ENCODE measurements around the gene ZBTB47. TPM values are rescaled to one million over a fixed set of nuclear protein-coding genes. Genes with fewer than 3 reads are reported as not detected.

Gene ZBTB47
- total RNA-seq, 1 donor from 2014 or later: 4.4 TPM

DNA sequence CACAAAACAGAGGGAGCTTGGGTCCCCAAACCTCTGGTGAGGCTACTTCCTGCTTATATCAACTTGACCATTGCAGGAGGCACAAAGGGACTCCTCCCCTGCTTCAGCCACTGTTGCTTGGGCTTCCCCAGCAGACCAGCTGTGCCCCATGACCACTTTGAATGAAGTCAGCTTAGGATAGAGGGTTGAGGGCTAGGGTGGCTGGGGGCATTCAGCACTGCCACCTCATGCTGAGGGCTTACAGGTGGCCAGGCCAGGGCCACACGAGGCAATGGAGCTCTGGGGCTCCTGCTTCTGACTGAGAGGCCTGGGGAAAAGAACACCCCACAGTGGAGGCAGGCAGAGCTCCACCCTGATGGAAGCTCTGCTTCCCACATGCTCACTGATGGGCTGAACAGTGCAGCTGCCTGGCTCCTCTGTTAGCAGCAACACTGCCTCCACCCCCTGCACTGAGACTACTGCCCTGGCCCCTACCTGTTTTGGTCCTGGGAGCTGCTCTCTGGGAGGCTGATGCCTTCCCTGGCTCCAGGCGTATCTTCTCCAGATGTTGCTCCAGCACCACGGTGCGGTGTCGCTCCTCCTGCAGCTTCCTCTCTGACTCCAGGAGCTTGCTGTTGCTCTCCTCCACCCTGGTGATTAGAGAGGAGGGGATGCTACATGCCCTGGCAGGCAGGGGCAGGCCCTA, 59.3 kb downstream of the ZBTB47 start:
- no peak overlapping the region for H3K4me3 ChIP-seq
- no peak for DNase-seq (ENCODE audit: low spot score)
- Mint-ChIP-seq H3K27me3 (ENCODE audit: insufficient read depth, low read depth) (peaks cover 5% of the 10 kb centered on the region), H3K36me3 (no peaks in the 10 kb centered on the region), H3K4me1 (no peaks in the 10 kb centered on the region), H3K27ac (no peak overlapping the region), H3K9me3 (no peaks in the 10 kb centered on the region), H3K4me3 (no peak overlapping the region)
- H2AFZ ChIP-seq (replicated peaks): no peak overlapping the region
- H4K20me1 ChIP-seq (ENCODE audit: low read depth): no peaks in the 10 kb centered on the region
- no peaks in the 10 kb centered on the region for H3K79me2 ChIP-seq (ENCODE audit: low read depth)
- H3K9me3 ChIP-seq (ENCODE audit: low read depth): no peaks in the 10 kb centered on the region
- H3K27me3 ChIP-seq: no peaks in the 10 kb centered on the region
- no peak for TF ChIP-seq EZH2phosphoT487 (IDR thresholded peaks at IDR 0.05)
- TF ChIP-seq, protein P1, sequence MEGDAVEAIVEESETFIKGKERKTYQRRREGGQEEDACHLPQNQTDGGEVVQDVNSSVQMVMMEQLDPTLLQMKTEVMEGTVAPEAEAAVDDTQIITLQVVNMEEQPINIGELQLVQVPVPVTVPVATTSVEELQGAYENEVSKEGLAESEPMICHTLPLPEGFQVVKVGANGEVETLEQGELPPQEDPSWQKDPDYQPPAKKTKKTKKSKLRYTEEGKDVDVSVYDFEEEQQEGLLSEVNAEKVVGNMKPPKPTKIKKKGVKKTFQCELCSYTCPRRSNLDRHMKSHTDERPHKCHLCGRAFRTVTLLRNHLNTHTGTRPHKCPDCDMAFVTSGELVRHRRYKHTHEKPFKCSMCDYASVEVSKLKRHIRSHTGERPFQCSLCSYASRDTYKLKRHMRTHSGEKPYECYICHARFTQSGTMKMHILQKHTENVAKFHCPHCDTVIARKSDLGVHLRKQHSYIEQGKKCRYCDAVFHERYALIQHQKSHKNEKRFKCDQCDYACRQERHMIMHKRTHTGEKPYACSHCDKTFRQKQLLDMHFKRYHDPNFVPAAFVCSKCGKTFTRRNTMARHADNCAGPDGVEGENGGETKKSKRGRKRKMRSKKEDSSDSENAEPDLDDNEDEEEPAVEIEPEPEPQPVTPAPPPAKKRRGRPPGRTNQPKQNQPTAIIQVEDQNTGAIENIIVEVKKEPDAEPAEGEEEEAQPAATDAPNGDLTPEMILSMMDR (IDR thresholded peaks at IDR 0.05): no peak
- TF ChIP-seq EZH2 (IDR thresholded peaks at IDR 0.05): no peak
- no peak overlapping the region for H3K4me2 ChIP-seq
- no peaks in the 10 kb centered on the region for H3K36me3 ChIP-seq
- no peak overlapping the region for H3K27ac ChIP-seq
- H3K9ac ChIP-seq: no peak overlapping the region
- H3F3A ChIP-seq (ENCODE audit: low read depth): no peaks in the 10 kb centered on the region
- no peaks in the 10 kb centered on the region for H3K4me1 ChIP-seq

DNA sequence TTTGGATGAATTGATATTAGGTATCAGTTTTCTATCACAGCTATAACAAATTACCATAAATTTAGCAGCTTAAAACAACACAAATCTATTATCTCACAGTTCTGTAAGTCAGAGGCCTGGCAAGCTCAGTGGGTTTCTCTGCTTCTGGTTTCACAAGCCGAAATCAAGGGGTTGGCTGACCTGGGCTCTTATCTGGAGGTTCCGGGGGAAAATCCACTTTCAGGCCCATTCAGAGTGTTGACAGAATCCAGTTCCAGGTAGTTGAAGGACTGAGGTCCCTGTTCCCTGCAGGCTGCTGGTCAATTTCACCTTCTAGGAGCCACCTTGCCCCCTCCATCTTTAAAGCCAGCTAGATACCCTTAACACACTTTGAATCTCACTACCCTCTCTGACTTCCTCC, 60.2 kb downstream of the ZBTB47 start:
- Histone ChIP-seq H3K4me3 (no peak overlapping the region), H3K9me3 (ENCODE audit: low read depth) (no peaks in the 10 kb centered on the region), H3K4me2 (no peak overlapping the region), H3K4me1 (no peaks in the 10 kb centered on the region), H3K27me3 (no peaks in the 10 kb centered on the region), H3K79me2 (ENCODE audit: low read depth) (no peaks in the 10 kb centered on the region), H3K9ac (no peak overlapping the region), H2AFZ (replicated peaks) (no peak overlapping the region), H3K36me3 (no peaks in the 10 kb centered on the region), H3F3A (ENCODE audit: low read depth) (no peaks in the 10 kb centered on the region), H4K20me1 (ENCODE audit: low read depth) (no peaks in the 10 kb centered on the region), H3K27ac (no peak overlapping the region)
- no peaks in the 10 kb centered on the region for H3K36me3 Mint-ChIP-seq
- TF ChIP-seq EZH2phosphoT487 (IDR thresholded peaks at IDR 0.05) (no peak), EZH2 (IDR thresholded peaks at IDR 0.05) (no peak)
- TF ChIP-seq, protein P1 (IDR thresholded peaks at IDR 0.05): no peak
- no peak overlapping the region for H3K27ac Mint-ChIP-seq
- no peak for DNase-seq (ENCODE audit: low spot score)
- H3K9me3 Mint-ChIP-seq: no peaks in the 10 kb centered on the region
- no peak overlapping the region for H3K4me3 Mint-ChIP-seq
- no peaks in the 10 kb centered on the region for H3K4me1 Mint-ChIP-seq
- peaks cover 2% of the 10 kb centered on the region for H3K27me3 Mint-ChIP-seq (ENCODE audit: insufficient read depth, low read depth)

DNA sequence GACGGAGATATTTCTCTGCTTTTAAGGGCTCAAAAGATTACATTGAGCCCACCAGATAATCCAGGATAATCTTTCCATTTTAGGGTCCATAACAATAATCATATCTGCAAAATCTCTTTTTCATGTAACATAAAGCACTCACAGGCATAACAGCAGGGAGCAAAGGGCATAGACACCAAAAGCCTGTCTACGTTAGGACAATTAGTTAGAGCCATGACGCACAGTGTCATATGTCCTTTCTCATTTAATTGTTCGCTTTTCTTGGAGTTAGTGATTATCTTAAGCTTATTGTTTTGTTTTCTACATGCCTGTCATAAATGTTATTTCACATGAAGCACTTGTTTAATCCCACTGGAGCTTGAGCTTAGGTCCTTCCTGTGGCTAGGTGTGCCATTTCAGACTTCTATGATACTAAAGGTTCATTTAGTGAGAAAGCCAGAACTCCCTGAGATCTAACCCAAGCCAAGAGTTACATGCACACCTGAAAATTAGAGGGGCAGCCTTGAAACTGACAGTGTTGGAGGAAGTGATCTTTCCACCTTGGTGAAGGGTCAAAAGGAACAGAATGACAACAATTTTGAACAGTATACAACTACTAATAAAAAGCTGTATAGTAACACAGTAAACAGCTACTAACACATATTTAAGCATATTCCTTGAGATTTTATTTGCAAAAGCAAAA, 60.8 kb downstream of the ZBTB47 start:
- Histone ChIP-seq H3K79me2 (ENCODE audit: low read depth) (no peaks in the 10 kb centered on the region), H3K4me2 (no peak overlapping the region), H4K20me1 (ENCODE audit: low read depth) (no peaks in the 10 kb centered on the region), H3K27ac (no peak overlapping the region), H2AFZ (replicated peaks) (no peak overlapping the region), H3K4me3 (no peak overlapping the region), H3K9me3 (ENCODE audit: low read depth) (no peaks in the 10 kb centered on the region), H3F3A (ENCODE audit: low read depth) (peaks cover 3% of the 10 kb centered on the region), H3K27me3 (no peaks in the 10 kb centered on the region), H3K36me3 (no peaks in the 10 kb centered on the region), H3K4me1 (no peaks in the 10 kb centered on the region), H3K9ac (no peak overlapping the region)
- no peaks in the 10 kb centered on the region for H3K9me3 Mint-ChIP-seq
- H3K4me1 Mint-ChIP-seq: no peaks in the 10 kb centered on the region
- H3K4me3 Mint-ChIP-seq: no peak overlapping the region
- no peak for DNase-seq (ENCODE audit: low spot score)
- H3K36me3 Mint-ChIP-seq: no peaks in the 10 kb centered on the region
- TF ChIP-seq EZH2 (IDR thresholded peaks at IDR 0.05) (no peak), EZH2phosphoT487 (IDR thresholded peaks at IDR 0.05) (no peak)
- TF ChIP-seq, protein P1 (IDR thresholded peaks at IDR 0.05): no peak
- peaks cover 4% of the 10 kb centered on the region for H3K27me3 Mint-ChIP-seq (ENCODE audit: insufficient read depth, low read depth)
- H3K27ac Mint-ChIP-seq: no peak overlapping the region

Other genes starting within 250 kb of the ZBTB47 start
- gene LYZL4, start 243.1 kb upstream of the ZBTB47 start, total RNA-seq (ENCODE audit: low replicate concordance): not detected in 2 replicates
- 1.4 and 2.9 TPM in 2 replicates for gene VIPR1, start 151.1 kb upstream of the ZBTB47 start, total RNA-seq (ENCODE audit: low replicate concordance)
- 48.5 and 48.6 TPM in 2 replicates for gene SEC22C, start 71.7 kb upstream of the ZBTB47 start, total RNA-seq (ENCODE audit: low replicate concordance)
- 58.4 and 108 TPM in 2 replicates for gene SS18L2, start 62.8 kb upstream of the ZBTB47 start, total RNA-seq (ENCODE audit: low replicate concordance)
- 127 and 190 TPM in 2 replicates for gene NKTR, start 53.0 kb upstream of the ZBTB47 start, total RNA-seq (ENCODE audit: low replicate concordance)
- gene KLHL40, start 31.8 kb downstream of the ZBTB47 start, total RNA-seq (ENCODE audit: low replicate concordance): not detected in 2 replicates
- gene HHATL, start 49.1 kb downstream of the ZBTB47 start, total RNA-seq (ENCODE audit: low replicate concordance): not detected in 2 replicates
- 1.1 TPM in 1 of 2 replicates, not detected in the other for gene CCDC13, start 119.6 kb downstream of the ZBTB47 start, total RNA-seq (ENCODE audit: low replicate concordance)
- gene HIGD1A, start 150.8 kb downstream of the ZBTB47 start, total RNA-seq (ENCODE audit: low replicate concordance): 110 and 181 TPM in 2 replicates
- not detected in 2 replicates for gene ACKR2, start 155.7 kb downstream of the ZBTB47 start, total RNA-seq (ENCODE audit: low replicate concordance)
- not detected in 2 replicates for gene CYP8B1, start 222.2 kb downstream of the ZBTB47 start, total RNA-seq (ENCODE audit: low replicate concordance)

Measured in neural progenitor cell (in vitro differentiated cells).